ENCODE results near the gene LPAR6.

DNA sequence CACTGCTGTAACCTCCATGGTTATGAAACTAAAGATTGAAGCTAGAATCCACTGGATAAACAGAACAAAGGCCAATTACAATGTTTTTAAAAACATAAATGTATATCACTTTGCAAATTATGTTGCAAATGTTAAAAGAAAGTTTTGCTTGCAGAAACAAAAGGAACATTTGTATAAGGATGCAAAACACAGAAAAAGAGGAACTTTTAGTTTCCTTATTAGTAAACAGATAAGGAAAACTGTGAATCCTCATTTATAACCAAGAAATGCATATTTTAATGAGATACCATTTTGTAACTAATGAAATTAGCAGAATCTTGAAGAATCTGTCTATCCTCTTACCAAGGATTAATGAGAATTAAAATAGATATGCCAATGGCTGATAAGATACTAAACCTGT lies 32.3 kb downstream of the LPAR6 start:
- no peak for TF ChIP-seq NFRKB (IDR thresholded peaks at IDR 0.05)
- TF ChIP-seq FOXA1 (IDR thresholded peaks at IDR 0.05) = no peak
- no peak for TF ChIP-seq CTBP1 (IDR thresholded peaks at IDR 0.05; ENCODE audit: borderline replicate concordance)
- TF ChIP-seq HDGF (IDR thresholded peaks at IDR 0.05; ENCODE audit: borderline replicate concordance) = no peak
- no peak for TF ChIP-seq ARNT (IDR thresholded peaks at IDR 0.05)
- TF ChIP-seq BHLHE40 (IDR thresholded peaks at IDR 0.05; ENCODE audit: borderline replicate concordance) = no peak
- TF ChIP-seq ELF4 (IDR thresholded peaks at IDR 0.05) = no peak
- TF ChIP-seq L3MBTL2 (conservative IDR thresholded peaks at IDR 0.05) = no peak
- no peak for TF ChIP-seq SP1 (IDR thresholded peaks at IDR 0.05)
- no peak for TF ChIP-seq TARDBP (IDR thresholded peaks at IDR 0.05)
- TF ChIP-seq SUZ12 (IDR thresholded peaks at IDR 0.05) = no peak
- TF ChIP-seq, protein P1, sequence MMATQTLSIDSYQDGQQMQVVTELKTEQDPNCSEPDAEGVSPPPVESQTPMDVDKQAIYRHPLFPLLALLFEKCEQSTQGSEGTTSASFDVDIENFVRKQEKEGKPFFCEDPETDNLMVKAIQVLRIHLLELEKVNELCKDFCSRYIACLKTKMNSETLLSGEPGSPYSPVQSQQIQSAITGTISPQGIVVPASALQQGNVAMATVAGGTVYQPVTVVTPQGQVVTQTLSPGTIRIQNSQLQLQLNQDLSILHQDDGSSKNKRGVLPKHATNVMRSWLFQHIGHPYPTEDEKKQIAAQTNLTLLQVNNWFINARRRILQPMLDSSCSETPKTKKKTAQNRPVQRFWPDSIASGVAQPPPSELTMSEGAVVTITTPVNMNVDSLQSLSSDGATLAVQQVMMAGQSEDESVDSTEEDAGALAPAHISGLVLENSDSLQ (IDR thresholded peaks at IDR 0.05) = no peak

Measured in HEK293T (cell line).